Measurements from ENCODE around the gene TOPBP1. TPM values are rescaled to one million over a fixed set of nuclear protein-coding genes. Genes with fewer than 3 reads are reported as not detected.
A peak's percentile ranks its signal among the peaks of the same experiment; 100 is the strongest.
"Not testable (repeated sequence)": the region's sequence is repeated elsewhere in the genome, so short reads cannot be mapped to it uniquely, and the experiment has no call there.

TOPBP1 gene
- total and polyA plus RNA-seq, 5 donors from 2014 or later: 7.6 to 44.7 (median 10.8) TPM

DNA sequence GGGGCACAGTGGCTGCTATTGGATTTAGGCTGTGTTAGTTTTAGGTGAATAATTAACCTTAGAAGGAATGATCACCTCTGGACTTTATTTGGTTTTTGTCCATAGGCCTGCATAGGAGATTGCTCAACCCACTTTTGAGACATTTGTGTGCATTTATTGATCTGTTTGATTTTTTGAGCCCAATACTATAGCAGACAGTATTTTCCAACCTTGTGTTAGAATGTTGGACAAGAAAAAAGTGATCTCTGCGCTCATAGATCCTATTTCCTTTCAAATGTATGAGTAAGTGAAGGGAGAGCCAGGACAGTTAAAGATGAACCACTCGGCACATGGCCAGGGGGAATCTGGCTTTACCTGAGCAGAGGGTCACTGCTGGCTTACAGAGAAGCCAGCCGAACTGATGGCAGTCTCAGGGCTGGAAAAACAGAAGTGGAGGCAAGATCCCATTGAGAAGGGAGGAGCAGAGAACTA, 8.8 kb upstream of the TOPBP1 start:
- Mint-ChIP-seq H3K27me3 (peaks cover 59% of the 10 kb centered on the region), H3K27ac (no peak overlapping the region), H3K4me1 (peaks cover 2 to 5% (median 4%) of the 10 kb centered on the region in 4 donors), H3K9me3 (peaks cover 0 to 4% (median 0%) of the 10 kb centered on the region in 7 donors), H3K4me3 (no peak overlapping the region), H3K36me3 (peaks cover 3% of the 10 kb centered on the region)
- Histone ChIP-seq H3K9me3 (ENCODE audit: control insufficient read depth in 2 of 2, low read length in 2 of 2) (no peaks in the 10 kb centered on the region), H3K27ac (ENCODE audit: insufficient read depth, low read length, poor library complexity, severe bottlenecking) (no peak overlapping the region), H3K4me3 (ENCODE audit: low read depth, low read length) (no peak overlapping the region), H3K4me1 (ENCODE audit: control insufficient read depth, insufficient read depth, low read length, poor library complexity, severe bottlenecking) (peaks cover 6% of the 10 kb centered on the region), H3K36me3 (ENCODE audit: control insufficient read depth, insufficient read depth, low read length) (no peaks in the 10 kb centered on the region), H3K27me3 (ENCODE audit: control insufficient read depth, insufficient read depth, low read length) (peaks cover 14% of the 10 kb centered on the region)
- ATAC-seq (ENCODE audit: low read depth in 2 of 2) (no peak), DNase-seq (no peak)

- Histone ChIP-seq H3K4me3 (ENCODE audit: low read depth, low read length) (no peak overlapping the region), H3K27ac (ENCODE audit: insufficient read depth, low read length, poor library complexity, severe bottlenecking) (no peak overlapping the region), H3K27me3 (ENCODE audit: control insufficient read depth, insufficient read depth, low read length) (peaks cover 11% of the 10 kb centered on the region), H3K4me1 (ENCODE audit: control insufficient read depth, insufficient read depth, low read length, poor library complexity, severe bottlenecking) (peaks cover 6% of the 10 kb centered on the region), H3K9me3 (ENCODE audit: control insufficient read depth in 2 of 2, low read length in 2 of 2) (no peaks in the 10 kb centered on the region), H3K36me3 (ENCODE audit: control insufficient read depth, insufficient read depth, low read length) (no peaks in the 10 kb centered on the region)
- Mint-ChIP-seq H3K4me3 (no peak overlapping the region), H3K9me3 (peaks cover 0 to 4% (median 0%) of the 10 kb centered on the region in 7 donors), H3K27me3 (peaks cover 54% of the 10 kb centered on the region), H3K36me3 (peaks cover 3% of the 10 kb centered on the region), H3K4me1 (peaks cover 2 to 5% (median 4%) of the 10 kb centered on the region in 4 donors), H3K27ac (no peak overlapping the region)
- DNase-seq: no peak
- ATAC-seq (ENCODE audit: low read depth in 2 of 2): no peak
Measured at GRCh38 chr3:133669949-133670524, 8.3 kb upstream of the TOPBP1 start.

- Mint-ChIP-seq H3K4me3 (no peak overlapping the region), H3K27ac (no peak overlapping the region), H3K27me3 (peaks cover 28% of the 10 kb centered on the region), H3K9me3 (peaks cover 0 to 2% (median 0%) of the 10 kb centered on the region in 7 donors), H3K36me3 (peaks cover 3% of the 10 kb centered on the region), H3K4me1 (peaks cover 12 to 19% (median 16%) of the 10 kb centered on the region in 4 donors)
- Histone ChIP-seq H3K4me1 (ENCODE audit: control insufficient read depth, insufficient read depth, low read length, poor library complexity, severe bottlenecking) (peaks cover 15% of the 10 kb centered on the region), H3K4me3 (ENCODE audit: low read depth, low read length) (no peak overlapping the region), H3K36me3 (ENCODE audit: control insufficient read depth, insufficient read depth, low read length) (no peaks in the 10 kb centered on the region), H3K27ac (ENCODE audit: insufficient read depth, low read length, poor library complexity, severe bottlenecking) (no peak overlapping the region), H3K9me3 (ENCODE audit: control insufficient read depth in 2 of 2, low read length in 2 of 2) (no peaks in the 10 kb centered on the region), H3K27me3 (ENCODE audit: control insufficient read depth, insufficient read depth, low read length) (peaks cover 3% of the 10 kb centered on the region)
- no peak for DNase-seq
- ATAC-seq (ENCODE audit: low read depth in 2 of 2): no peak
Measured at GRCh38 chr3:133667118-133667517, 5.4 kb upstream of the TOPBP1 start.

- not testable (repeated sequence) for H3K9me3 Mint-ChIP-seq; ATAC-seq (ENCODE audit: low read depth in 2 of 2); H3K27me3 ChIP-seq (ENCODE audit: control insufficient read depth, insufficient read depth, low read length); H3K9me3 ChIP-seq (ENCODE audit: control insufficient read depth in 2 of 2, low read length in 2 of 2); H3K4me3 Mint-ChIP-seq; H3K4me3 ChIP-seq (ENCODE audit: low read depth, low read length); H3K27me3 Mint-ChIP-seq; H3K36me3 Mint-ChIP-seq; H3K27ac Mint-ChIP-seq; H3K36me3 ChIP-seq (ENCODE audit: control insufficient read depth, insufficient read depth, low read length); DNase-seq; H3K27ac ChIP-seq (ENCODE audit: insufficient read depth, low read length, poor library complexity, severe bottlenecking)
- H3K4me1 Mint-ChIP-seq: peaks cover 14 to 35% (median 26%) of the 10 kb centered on the region in 4 donors
- H3K4me1 ChIP-seq (ENCODE audit: control insufficient read depth, insufficient read depth, low read length, poor library complexity, severe bottlenecking): peaks cover 26% of the 10 kb centered on the region
Measured at GRCh38 chr3:133665188-133665587, 3.4 kb upstream of the TOPBP1 start.

- Histone ChIP-seq H3K4me3 (ENCODE audit: low read depth, low read length) (peak overlapping the region; percentile 21), H3K9me3 (ENCODE audit: control insufficient read depth in 2 of 2, low read length in 2 of 2) (no peaks in the 10 kb centered on the region), H3K27ac (ENCODE audit: insufficient read depth, low read length, poor library complexity, severe bottlenecking) (peak overlapping the region; percentile 86), H3K4me1 (ENCODE audit: control insufficient read depth, insufficient read depth, low read length, poor library complexity, severe bottlenecking) (peaks cover 31% of the 10 kb centered on the region), H3K36me3 (ENCODE audit: control insufficient read depth, insufficient read depth, low read length) (peaks cover 3% of the 10 kb centered on the region), H3K27me3 (ENCODE audit: control insufficient read depth, insufficient read depth, low read length) (no peaks in the 10 kb centered on the region)
- DNase-seq: peak; percentile 10 to 77 (median 58)
- Mint-ChIP-seq H3K36me3 (peaks cover 7% of the 10 kb centered on the region), H3K4me3 (peak overlapping the region; percentile 80 to 88 (median 82)), H3K27me3 (no peaks in the 10 kb centered on the region), H3K4me1 (peaks cover 23 to 49% (median 38%) of the 10 kb centered on the region in 4 donors), H3K9me3 (no peaks in the 10 kb centered on the region), H3K27ac (peak overlapping the region; percentile 48 to 97 (median 88))
- ATAC-seq (ENCODE audit: low read depth in 2 of 2): peak; percentile 39 to 45
Measured at GRCh38 chr3:133663569-133664313, 2.0 kb upstream of the TOPBP1 start.

DNA sequence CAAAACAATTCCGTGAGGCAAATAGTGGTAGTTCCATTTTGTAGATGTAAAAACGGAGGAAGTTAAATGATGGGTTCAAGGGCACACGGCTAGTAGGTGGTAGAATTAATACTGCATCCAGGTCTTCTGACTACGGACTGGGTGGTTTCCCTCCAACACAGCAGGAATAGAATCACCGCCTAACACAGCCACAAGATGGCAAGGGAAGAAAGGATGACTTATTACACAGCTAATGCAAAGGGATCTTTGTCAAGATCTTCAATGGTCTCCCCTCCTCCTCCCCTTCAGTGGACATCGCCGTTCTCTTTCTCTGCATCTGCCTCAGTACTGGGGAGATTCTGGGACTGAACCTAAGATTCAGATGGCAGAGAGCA, 524 bp upstream of the TOPBP1 start:
- Mint-ChIP-seq H3K27ac (peak overlapping the region; percentile 80 to 99 (median 97)), H3K27me3 (no peaks in the 10 kb centered on the region), H3K4me3 (peak overlapping the region; percentile 89 to 100 (median 98)), H3K4me1 (peaks cover 23 to 56% (median 38%) of the 10 kb centered on the region in 4 donors), H3K36me3 (peaks cover 9% of the 10 kb centered on the region), H3K9me3 (no peaks in the 10 kb centered on the region)
- Histone ChIP-seq H3K4me1 (ENCODE audit: control insufficient read depth, insufficient read depth, low read length, poor library complexity, severe bottlenecking) (peaks cover 31% of the 10 kb centered on the region), H3K27ac (ENCODE audit: insufficient read depth, low read length, poor library complexity, severe bottlenecking) (peak overlapping the region; percentile 86), H3K27me3 (ENCODE audit: control insufficient read depth, insufficient read depth, low read length) (no peaks in the 10 kb centered on the region), H3K36me3 (ENCODE audit: control insufficient read depth, insufficient read depth, low read length) (peaks cover 17% of the 10 kb centered on the region), H3K4me3 (ENCODE audit: low read depth, low read length) (peak overlapping the region; percentile 97), H3K9me3 (ENCODE audit: control insufficient read depth in 2 of 2, low read length in 2 of 2) (no peaks in the 10 kb centered on the region)
- ATAC-seq (ENCODE audit: low read depth in 2 of 2) (peak in 1 of 2 donors; percentile 13), DNase-seq (peak in 2 of 3 donors; percentile 5 to 51)

GRCh38 chr3:133659806-133660205, 1.9 kb downstream of the TOPBP1 start:
- ATAC-seq (ENCODE audit: low read depth in 2 of 2) (no peak), DNase-seq (no peak)
- H3K27ac Mint-ChIP-seq: peak overlapping the region in 2 of 3 donors; percentile 62 to 97
- Histone ChIP-seq H3K27ac (ENCODE audit: insufficient read depth, low read length, poor library complexity, severe bottlenecking) (no peak overlapping the region), H3K36me3 (ENCODE audit: control insufficient read depth, insufficient read depth, low read length) (peaks cover 40% of the 10 kb centered on the region), H3K4me1 (ENCODE audit: control insufficient read depth, insufficient read depth, low read length, poor library complexity, severe bottlenecking) (peaks cover 31% of the 10 kb centered on the region), H3K4me3 (ENCODE audit: low read depth, low read length) (peak overlapping the region; percentile 97), H3K27me3 (ENCODE audit: control insufficient read depth, insufficient read depth, low read length) (no peaks in the 10 kb centered on the region), H3K9me3 (ENCODE audit: control insufficient read depth in 2 of 2, low read length in 2 of 2) (no peaks in the 10 kb centered on the region)
- no peaks in the 10 kb centered on the region for H3K9me3 Mint-ChIP-seq
- no peaks in the 10 kb centered on the region for H3K27me3 Mint-ChIP-seq
- H3K4me1 Mint-ChIP-seq: peaks cover 23 to 56% (median 40%) of the 10 kb centered on the region in 4 donors
- peak overlapping the region; percentile 89 to 98 (median 91) for H3K4me3 Mint-ChIP-seq
- H3K36me3 Mint-ChIP-seq: peaks cover 24% of the 10 kb centered on the region
